ENCODE measurements around the gene PNPLA7. TPM values are rescaled to one million over a fixed set of nuclear protein-coding genes. Genes with fewer than 3 reads are reported as not detected.

PNPLA7 gene
- total and polyA plus RNA-seq, 2 of the 13 experiments (the other 11 are each of a cell fraction or from before 2014, with no cell fraction given) = 0.42 to 1.5 TPM

- 0 out of 2 replicates have a peak, but pooled peaks have one; percentile 30 for TF ChIP-seq ZNF687 (CRISPR knock-in tag; IDR thresholded peaks at IDR 0.05)
- peak; percentile 56 for TF ChIP-seq AGO2 (optimal IDR thresholded peaks at IDR 0.05; ENCODE audit: low read depth, low read length)
- TF ChIP-seq ZNF564 (CRISPR knock-in tag; IDR thresholded peaks at IDR 0.05) = no peak
Measured at GRCh38 chr9:137449081-137449844, 100.9 kb downstream of the PNPLA7 start (continued).

DNA sequence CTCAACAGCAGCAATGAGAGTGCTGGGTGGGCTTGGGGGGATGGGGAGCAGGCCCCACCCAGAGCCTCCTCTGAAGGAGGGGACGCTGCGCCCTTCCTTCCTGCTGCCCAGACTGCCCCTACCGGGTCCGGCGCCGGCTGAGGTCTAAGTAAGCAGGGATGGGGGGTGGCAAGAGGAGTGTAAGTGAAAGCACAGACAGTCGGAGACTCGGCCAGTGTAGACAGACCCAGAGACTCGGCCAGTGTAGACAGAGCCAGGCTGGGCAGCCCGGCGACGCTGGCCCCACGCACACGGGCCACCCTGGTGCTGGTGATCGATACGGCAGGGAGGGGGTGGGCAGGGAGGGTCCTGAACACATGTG, 101.6 kb downstream of the PNPLA7 start:
- in situ Hi-C loops (cut with HindIII; ENCODE audit: extremely low pct_ligation_motif_present, low pct_unique_long_range_greater_than_20kb) = no loop called here
- ATAC-seq (no peak), DNase-seq (ENCODE audit: low spot score) (no peak), FAIRE-seq (no peak)
- H3K36me3 ChIP-seq (replicated peaks in 1 of 2; ENCODE audit: control insufficient read depth in 1 of 2, insufficient read depth in 2 of 2, low read length in 2 of 2) = peaks cover 8 to 28% of the 10 kb centered on the region in 2 experiments
- ChIA-PET POLR2A (interaction anchor here (1.0 to 3.3 kb wide), 3 partner anchors 11 to 146 kb away, joined by 3 to 12 read pairs (median 4); partner anchors contain the start of genes EXD3, NOXA1, NRARP and NSMF), CTCF (ENCODE audit: low intra/inter-chr PET ratio, low total read pairs) (no interaction called here)
- peaks cover 38% of the 10 kb centered on the region for H3K4me1 ChIP-seq (ENCODE audit: insufficient read depth, low read length)
- H3K27ac ChIP-seq (ENCODE audit: extremely low read length, insufficient read depth, low read length) = no peak overlapping the region
- H3K79me2 ChIP-seq (ENCODE audit: insufficient read depth, low read length) = no peaks in the 10 kb centered on the region
- peaks cover 7% of the 10 kb centered on the region; the same call in 1 of the 2 replicates for H4K20me1 ChIP-seq (ENCODE audit: insufficient read depth, low read length)
- WGBS (ENCODE audit: low lambda C conversion rate) = 95% methylated on average over 11 of the region's 16 CpGs
- TF ChIP-seq, protein P1, sequence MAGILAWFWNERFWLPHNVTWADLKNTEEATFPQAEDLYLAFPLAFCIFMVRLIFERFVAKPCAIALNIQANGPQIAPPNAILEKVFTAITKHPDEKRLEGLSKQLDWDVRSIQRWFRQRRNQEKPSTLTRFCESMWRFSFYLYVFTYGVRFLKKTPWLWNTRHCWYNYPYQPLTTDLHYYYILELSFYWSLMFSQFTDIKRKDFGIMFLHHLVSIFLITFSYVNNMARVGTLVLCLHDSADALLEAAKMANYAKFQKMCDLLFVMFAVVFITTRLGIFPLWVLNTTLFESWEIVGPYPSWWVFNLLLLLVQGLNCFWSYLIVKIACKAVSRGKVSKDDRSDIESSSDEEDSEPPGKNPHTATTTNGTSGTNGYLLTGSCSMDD (CRISPR knock-in tag; IDR thresholded peaks at IDR 0.05) = no peak
- TF ChIP-seq TBX3 (IDR thresholded peaks at IDR 0.05; ENCODE audit: borderline replicate concordance) = no peak
- no peak for TF ChIP-seq BORCS8-MEF2B (CRISPR knock-in tag; IDR thresholded peaks at IDR 0.05)
- no peak for TF ChIP-seq E2F2 (CRISPR knock-in tag; IDR thresholded peaks at IDR 0.05; ENCODE audit: borderline replicate concordance)
- no peak for TF ChIP-seq SMC3 (IDR thresholded peaks at IDR 0.05; ENCODE audit: low read length)
- no peak for TF ChIP-seq ZNF75D (CRISPR knock-in tag; IDR thresholded peaks at IDR 0.05; ENCODE audit: borderline replicate concordance)
- TF ChIP-seq FOXO1 (CRISPR knock-in tag; IDR thresholded peaks at IDR 0.05) = no peak
- no peak for TF ChIP-seq MAFF (IDR thresholded peaks at IDR 0.05; ENCODE audit: low read depth, low read length)
- peak; percentile 8; the same call in 1 of the 2 replicates for TF ChIP-seq HNRNPL (IDR thresholded peaks at IDR 0.05; ENCODE audit: low read depth, low read length)
- TF ChIP-seq RBFOX2 (IDR thresholded peaks at IDR 0.05; ENCODE audit: low read depth, low read length) = 0 out of 2 replicates have a peak, but pooled peaks have one; percentile 21
- intact Hi-C loops (cut with micrococcal nuclease; ENCODE audit: unreplicated experiment) = loop anchor here (5.0 kb wide), 1 partner anchor 161 kb away; no protein-coding TSS in a partner anchor
- H3K9ac ChIP-seq (ENCODE audit: insufficient read depth, low read depth, low read length) = no peak overlapping the region
- H3K4me3 ChIP-seq (replicated peaks in 1 of 3; ENCODE audit: insufficient read depth in 1 of 3, low read depth in 2 of 3, low read length in 3 of 3) = no peak overlapping the region
- no TSS peak for BruUV-seq (replicated peaks)
- H2AFZ ChIP-seq (ENCODE audit: low read length) = no peak overlapping the region
- H3K4me2 ChIP-seq (ENCODE audit: low read depth, low read length) = no peak overlapping the region
- H3K9me3 ChIP-seq (ENCODE audit: low read length) = no peaks in the 10 kb centered on the region
- no peaks in the 10 kb centered on the region for H3K27me3 ChIP-seq (ENCODE audit: control insufficient read depth in 1 of 2, insufficient read depth in 2 of 2, low read length in 2 of 2)

All from HepG2 (cell line).